SK-N-SH treated with all-trans-retinoic acid at 6 μM for 48 hours (cell line): ENCODE measurements around the gene MT2A.

Experiments used
- ATAC-seq: fragments of 200-7000 bp; cut with Tn5 transposase; 3 replicates; pipeline ENCODE4 v1.9.1; 2020; ENCODE audit warnings: mild to moderate bottlenecking, moderate library complexity
- ARNTL ChIP-seq: fragments of 450-650 bp; formaldehyde crosslinking; IDR thresholded peaks from 2 replicates; pipeline ENCODE4 v1.5.0; 2020; ENCODE audit warnings: low read depth, mild to moderate bottlenecking, moderate library complexity, borderline replicate concordance
- BACH2 ChIP-seq: fragments of 250-450 bp; sonication (Bioruptor Pico); IDR thresholded peaks from 2 replicates; pipeline ENCODE4 v1.9.0; 2021; ENCODE audit warnings: mild to moderate bottlenecking, borderline replicate concordance
- ESRRG ChIP-seq: fragments of 250-450 bp; sonication (Bioruptor Pico); IDR thresholded peaks from 2 replicates; pipeline ENCODE4 v1.6.1; 2021; ENCODE audit warnings: mild to moderate bottlenecking
- GLIS3 ChIP-seq: fragments of 250-450 bp; sonication (Bioruptor Pico); IDR thresholded peaks from 2 replicates; pipeline ENCODE4 v1.5.0; 2020; ENCODE audit warnings: mild to moderate bottlenecking, moderate library complexity
- ISL1 ChIP-seq: fragments of 250-450 bp; sonication (Bioruptor Pico); IDR thresholded peaks from 2 replicates; pipeline ENCODE4 v2.1.2; 2022; ENCODE audit warnings: mild to moderate bottlenecking, moderate library complexity
- OSR1 ChIP-seq: fragments of 250-450 bp; sonication (Bioruptor Pico); IDR thresholded peaks from 2 replicates; pipeline ENCODE4 v1.8.0; 2022; ENCODE audit warnings: moderate library complexity, mild to moderate bottlenecking, inconsistent platforms
- PPARA ChIP-seq: fragments of 250-450 bp; sonication (Bioruptor Pico); IDR thresholded peaks from 2 replicates; pipeline ENCODE4 v1.5.0; 2020; ENCODE audit warnings: mild to moderate bottlenecking, borderline replicate concordance
- RARB ChIP-seq: fragments of 250-450 bp; sonication (Bioruptor Pico); IDR thresholded peaks from 2 replicates; pipeline ENCODE4 v1.8.0; 2021; ENCODE audit warnings: mild to moderate bottlenecking, moderate library complexity
- TCF4 ChIP-seq: fragments of 250-450 bp; sonication (Bioruptor Pico); IDR thresholded peaks from 2 replicates; pipeline ENCODE4 v1.8.0; 2021; ENCODE audit warnings: mild to moderate bottlenecking, moderate library complexity, borderline replicate concordance
- TOX ChIP-seq: fragments of 250-450 bp; sonication (Bioruptor Pico); IDR thresholded peaks from 2 replicates; pipeline ENCODE4 v1.8.0; 2021; ENCODE audit warnings: mild to moderate bottlenecking, moderate library complexity, borderline replicate concordance
- ZC3H10 ChIP-seq: fragments of 250-450 bp; sonication (Bioruptor Pico); IDR thresholded peaks from 2 replicates; pipeline ENCODE4 v1.5.1; 2021; ENCODE audit warnings: mild to moderate bottlenecking, moderate library complexity
- ZFP3 ChIP-seq: fragments of 250-450 bp; sonication (Bioruptor Pico); IDR thresholded peaks from 2 replicates; pipeline ENCODE4 v1.5.0; 2020; ENCODE audit warnings: mild to moderate bottlenecking, moderate library complexity
- ZNF565 ChIP-seq: fragments of 450-650 bp; formaldehyde crosslinking; conservative IDR thresholded peaks from 2 replicates; pipeline ENCODE4 v1.5.0; 2020; ENCODE audit warnings: low read depth, mild to moderate bottlenecking, moderate library complexity
- ZNF8 ChIP-seq: fragments of 450-650 bp; formaldehyde crosslinking; IDR thresholded peaks from 2 replicates; pipeline ENCODE4 v1.5.0; 2020; ENCODE audit warnings: mild to moderate bottlenecking, moderate library complexity
- TF ChIP-seq, protein P1 (sequence below): fragments of 250-450 bp; sonication (Bioruptor Pico); IDR thresholded peaks from 2 replicates; pipeline ENCODE4 v1.8.0; 2021; ENCODE audit warnings: low read depth, mild to moderate bottlenecking, moderate library complexity, borderline replicate concordance
- TF ChIP-seq, protein P2 (sequence below): fragments of 250-450 bp; sonication (Bioruptor Pico); IDR thresholded peaks from 2 replicates; pipeline ENCODE4 v1.8.0; 2020; ENCODE audit warnings: mild to moderate bottlenecking, moderate library complexity, borderline replicate concordance
- TF ChIP-seq, protein P3 (sequence below): fragments of 250-450 bp; sonication (Bioruptor Pico); IDR thresholded peaks from 2 replicates; pipeline ENCODE4 v1.5.1; 2021; ENCODE audit warnings: mild to moderate bottlenecking, moderate library complexity
- TF ChIP-seq, protein P4 (sequence below): fragments of 250-450 bp; sonication (Bioruptor Pico); IDR thresholded peaks from 2 replicates; pipeline ENCODE4 v1.5.0; 2020; ENCODE audit warnings: mild to moderate bottlenecking, moderate library complexity
- TF ChIP-seq, protein P5 (sequence below): fragments of 250-450 bp; sonication (Bioruptor Pico); IDR thresholded peaks from 2 replicates; pipeline ENCODE4 v1.5.1; 2020; ENCODE audit warnings: low read depth, mild to moderate bottlenecking, moderate library complexity

The MT2A gene

DNA sequence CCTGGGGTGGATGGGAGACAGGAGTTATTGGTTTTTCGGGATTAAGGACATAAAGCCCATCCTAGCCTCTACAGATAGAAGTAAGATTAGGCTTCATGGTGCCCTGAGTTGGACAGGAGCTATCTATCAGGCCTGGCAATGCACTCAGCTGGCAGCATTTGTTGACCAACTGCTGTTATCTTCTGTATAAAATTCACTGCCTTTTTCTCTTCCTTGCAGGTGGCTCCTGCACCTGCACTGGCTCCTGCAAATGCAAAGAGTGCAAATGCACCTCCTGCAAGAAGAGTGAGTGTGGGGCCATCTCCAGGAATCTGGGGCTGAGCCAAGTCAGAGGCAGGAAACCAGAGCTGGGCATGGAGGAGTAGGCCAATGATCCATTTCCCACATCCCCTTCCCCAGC, 30.7 kb downstream of the MT2A start:
- no peak for ATAC-seq
- no peak for TF ChIP-seq ZC3H10 (CRISPR knock-in tag)
- TF ChIP-seq, protein P1, sequence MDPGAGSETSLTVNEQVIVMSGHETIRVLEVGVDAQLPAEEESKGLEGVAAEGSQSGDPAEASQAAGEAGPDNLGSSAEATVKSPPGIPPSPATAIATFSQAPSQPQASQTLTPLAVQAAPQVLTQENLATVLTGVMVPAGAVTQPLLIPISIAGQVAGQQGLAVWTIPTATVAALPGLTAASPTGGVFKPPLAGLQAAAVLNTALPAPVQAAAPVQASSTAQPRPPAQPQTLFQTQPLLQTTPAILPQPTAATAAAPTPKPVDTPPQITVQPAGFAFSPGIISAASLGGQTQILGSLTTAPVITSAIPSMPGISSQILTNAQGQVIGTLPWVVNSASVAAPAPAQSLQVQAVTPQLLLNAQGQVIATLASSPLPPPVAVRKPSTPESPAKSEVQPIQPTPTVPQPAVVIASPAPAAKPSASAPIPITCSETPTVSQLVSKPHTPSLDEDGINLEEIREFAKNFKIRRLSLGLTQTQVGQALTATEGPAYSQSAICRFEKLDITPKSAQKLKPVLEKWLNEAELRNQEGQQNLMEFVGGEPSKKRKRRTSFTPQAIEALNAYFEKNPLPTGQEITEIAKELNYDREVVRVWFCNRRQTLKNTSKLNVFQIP (CRISPR knock-in tag) = no peak
- no peak for TF ChIP-seq ARNTL (CRISPR knock-in tag)
- TF ChIP-seq, protein P2, sequence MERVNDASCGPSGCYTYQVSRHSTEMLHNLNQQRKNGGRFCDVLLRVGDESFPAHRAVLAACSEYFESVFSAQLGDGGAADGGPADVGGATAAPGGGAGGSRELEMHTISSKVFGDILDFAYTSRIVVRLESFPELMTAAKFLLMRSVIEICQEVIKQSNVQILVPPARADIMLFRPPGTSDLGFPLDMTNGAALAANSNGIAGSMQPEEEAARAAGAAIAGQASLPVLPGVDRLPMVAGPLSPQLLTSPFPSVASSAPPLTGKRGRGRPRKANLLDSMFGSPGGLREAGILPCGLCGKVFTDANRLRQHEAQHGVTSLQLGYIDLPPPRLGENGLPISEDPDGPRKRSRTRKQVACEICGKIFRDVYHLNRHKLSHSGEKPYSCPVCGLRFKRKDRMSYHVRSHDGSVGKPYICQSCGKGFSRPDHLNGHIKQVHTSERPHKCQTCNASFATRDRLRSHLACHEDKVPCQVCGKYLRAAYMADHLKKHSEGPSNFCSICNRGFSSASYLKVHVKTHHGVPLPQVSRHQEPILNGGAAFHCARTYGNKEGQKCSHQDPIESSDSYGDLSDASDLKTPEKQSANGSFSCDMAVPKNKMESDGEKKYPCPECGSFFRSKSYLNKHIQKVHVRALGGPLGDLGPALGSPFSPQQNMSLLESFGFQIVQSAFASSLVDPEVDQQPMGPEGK = no peak
- no peak for TF ChIP-seq OSR1 (CRISPR knock-in tag)
- no peak for TF ChIP-seq ZFP3 (CRISPR knock-in tag)
- TF ChIP-seq TOX (CRISPR knock-in tag) = no peak
- TF ChIP-seq ESRRG (CRISPR knock-in tag) = no peak
- TF ChIP-seq, protein P3, sequence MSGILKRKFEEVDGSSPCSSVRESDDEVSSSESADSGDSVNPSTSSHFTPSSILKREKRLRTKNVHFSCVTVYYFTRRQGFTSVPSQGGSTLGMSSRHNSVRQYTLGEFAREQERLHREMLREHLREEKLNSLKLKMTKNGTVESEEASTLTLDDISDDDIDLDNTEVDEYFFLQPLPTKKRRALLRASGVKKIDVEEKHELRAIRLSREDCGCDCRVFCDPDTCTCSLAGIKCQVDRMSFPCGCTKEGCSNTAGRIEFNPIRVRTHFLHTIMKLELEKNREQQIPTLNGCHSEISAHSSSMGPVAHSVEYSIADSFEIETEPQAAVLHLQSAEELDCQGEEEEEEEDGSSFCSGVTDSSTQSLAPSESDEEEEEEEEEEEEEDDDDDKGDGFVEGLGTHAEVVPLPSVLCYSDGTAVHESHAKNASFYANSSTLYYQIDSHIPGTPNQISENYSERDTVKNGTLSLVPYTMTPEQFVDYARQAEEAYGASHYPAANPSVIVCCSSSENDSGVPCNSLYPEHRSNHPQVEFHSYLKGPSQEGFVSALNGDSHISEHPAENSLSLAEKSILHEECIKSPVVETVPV = no peak
- TF ChIP-seq, protein P4, sequence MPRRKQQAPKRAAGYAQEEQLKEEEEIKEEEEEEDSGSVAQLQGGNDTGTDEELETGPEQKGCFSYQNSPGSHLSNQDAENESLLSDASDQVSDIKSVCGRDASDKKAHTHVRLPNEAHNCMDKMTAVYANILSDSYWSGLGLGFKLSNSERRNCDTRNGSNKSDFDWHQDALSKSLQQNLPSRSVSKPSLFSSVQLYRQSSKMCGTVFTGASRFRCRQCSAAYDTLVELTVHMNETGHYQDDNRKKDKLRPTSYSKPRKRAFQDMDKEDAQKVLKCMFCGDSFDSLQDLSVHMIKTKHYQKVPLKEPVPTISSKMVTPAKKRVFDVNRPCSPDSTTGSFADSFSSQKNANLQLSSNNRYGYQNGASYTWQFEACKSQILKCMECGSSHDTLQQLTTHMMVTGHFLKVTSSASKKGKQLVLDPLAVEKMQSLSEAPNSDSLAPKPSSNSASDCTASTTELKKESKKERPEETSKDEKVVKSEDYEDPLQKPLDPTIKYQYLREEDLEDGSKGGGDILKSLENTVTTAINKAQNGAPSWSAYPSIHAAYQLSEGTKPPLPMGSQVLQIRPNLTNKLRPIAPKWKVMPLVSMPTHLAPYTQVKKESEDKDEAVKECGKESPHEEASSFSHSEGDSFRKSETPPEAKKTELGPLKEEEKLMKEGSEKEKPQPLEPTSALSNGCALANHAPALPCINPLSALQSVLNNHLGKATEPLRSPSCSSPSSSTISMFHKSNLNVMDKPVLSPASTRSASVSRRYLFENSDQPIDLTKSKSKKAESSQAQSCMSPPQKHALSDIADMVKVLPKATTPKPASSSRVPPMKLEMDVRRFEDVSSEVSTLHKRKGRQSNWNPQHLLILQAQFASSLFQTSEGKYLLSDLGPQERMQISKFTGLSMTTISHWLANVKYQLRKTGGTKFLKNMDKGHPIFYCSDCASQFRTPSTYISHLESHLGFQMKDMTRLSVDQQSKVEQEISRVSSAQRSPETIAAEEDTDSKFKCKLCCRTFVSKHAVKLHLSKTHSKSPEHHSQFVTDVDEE (CRISPR knock-in tag) = no peak
- no peak for TF ChIP-seq GLIS3
- TF ChIP-seq RARB (CRISPR knock-in tag) = no peak
- TF ChIP-seq, all 23 proteins: peak for 0

DNA sequence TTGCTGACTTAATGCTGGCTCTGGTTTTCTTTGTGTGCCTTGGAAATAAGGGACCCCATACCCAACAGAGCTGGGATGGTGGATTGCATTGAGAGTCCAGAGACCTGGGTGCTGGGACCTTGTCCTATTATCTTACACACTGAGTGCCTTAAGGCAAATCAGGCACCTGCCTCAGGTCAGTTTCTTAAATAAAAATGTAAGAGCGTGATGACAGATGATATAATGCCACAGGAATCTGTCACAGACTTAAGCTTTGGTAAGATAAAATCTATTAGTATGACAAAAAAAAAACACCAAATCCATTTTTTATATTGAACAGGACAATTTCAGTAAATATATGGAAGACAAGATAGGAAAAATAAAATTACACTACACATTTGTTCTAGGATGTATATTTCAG, 31.7 kb downstream of the MT2A start:
- no peak for ATAC-seq
- TF ChIP-seq, protein P4 (CRISPR knock-in tag) = no peak
- no peak for TF ChIP-seq RARB (CRISPR knock-in tag)
- TF ChIP-seq BACH2 = no peak
- TF ChIP-seq, protein P1 (CRISPR knock-in tag) = no peak
- no peak for TF ChIP-seq ISL1 (CRISPR knock-in tag)
- TF ChIP-seq ZNF565 (CRISPR knock-in tag) = no peak
- TF ChIP-seq ZC3H10 (CRISPR knock-in tag) = no peak
- no peak for TF ChIP-seq GLIS3
- no peak for TF ChIP-seq ARNTL (CRISPR knock-in tag)
- no peak for TF ChIP-seq ESRRG (CRISPR knock-in tag)
- no peak for TF ChIP-seq TCF4 (CRISPR knock-in tag)

DNA sequence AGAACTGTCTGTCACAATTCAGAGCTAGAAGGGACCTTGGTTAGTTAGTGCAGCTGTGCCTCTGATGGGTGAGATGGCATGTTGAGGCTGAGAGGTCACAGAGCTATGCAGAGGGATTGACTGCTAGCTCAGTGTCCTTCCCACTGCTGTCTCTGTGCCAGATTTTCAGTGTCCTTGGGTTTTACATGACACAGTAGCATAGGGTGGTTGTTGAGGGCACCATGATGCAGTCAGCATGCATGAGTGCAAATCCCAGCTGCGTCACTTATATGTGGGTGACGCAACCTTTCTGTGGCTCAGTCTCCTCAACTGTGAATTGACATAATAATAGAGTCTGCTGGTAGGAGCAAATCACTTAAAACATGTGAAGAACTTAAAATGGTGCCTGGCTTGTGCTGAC, 32.8 kb downstream of the MT2A start:
- no peak for ATAC-seq
- no peak for TF ChIP-seq ZC3H10 (CRISPR knock-in tag)
- TF ChIP-seq, protein P4 (CRISPR knock-in tag) = no peak
- no peak for TF ChIP-seq ESRRG (CRISPR knock-in tag)
- TF ChIP-seq, protein P5, sequence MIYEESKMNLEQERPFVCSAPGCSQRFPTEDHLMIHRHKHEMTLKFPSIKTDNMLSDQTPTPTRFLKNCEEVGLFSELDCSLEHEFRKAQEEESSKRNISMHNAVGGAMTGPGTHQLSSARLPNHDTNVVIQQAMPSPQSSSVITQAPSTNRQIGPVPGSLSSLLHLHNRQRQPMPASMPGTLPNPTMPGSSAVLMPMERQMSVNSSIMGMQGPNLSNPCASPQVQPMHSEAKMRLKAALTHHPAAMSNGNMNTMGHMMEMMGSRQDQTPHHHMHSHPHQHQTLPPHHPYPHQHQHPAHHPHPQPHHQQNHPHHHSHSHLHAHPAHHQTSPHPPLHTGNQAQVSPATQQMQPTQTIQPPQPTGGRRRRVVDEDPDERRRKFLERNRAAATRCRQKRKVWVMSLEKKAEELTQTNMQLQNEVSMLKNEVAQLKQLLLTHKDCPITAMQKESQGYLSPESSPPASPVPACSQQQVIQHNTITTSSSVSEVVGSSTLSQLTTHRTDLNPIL (CRISPR knock-in tag) = no peak
- TF ChIP-seq ZFP3 (CRISPR knock-in tag) = no peak
- TF ChIP-seq ZNF8 = no peak
- TF ChIP-seq PPARA (CRISPR knock-in tag) = no peak
